Epidermal melanocyte (primary cell): Measurements from ENCODE around the gene FCHO1.
A peak's percentile ranks its signal among the peaks of the same experiment; 100 is the strongest.

ENCODE experiments used
- DNase-seq: peaks from one replicate; pipeline ENCODE4 v3.0.0; 2011; ENCODE audit warnings: low spot score; ENCODE audit not compliant: insufficient read length

FCHO1 gene, protein sequence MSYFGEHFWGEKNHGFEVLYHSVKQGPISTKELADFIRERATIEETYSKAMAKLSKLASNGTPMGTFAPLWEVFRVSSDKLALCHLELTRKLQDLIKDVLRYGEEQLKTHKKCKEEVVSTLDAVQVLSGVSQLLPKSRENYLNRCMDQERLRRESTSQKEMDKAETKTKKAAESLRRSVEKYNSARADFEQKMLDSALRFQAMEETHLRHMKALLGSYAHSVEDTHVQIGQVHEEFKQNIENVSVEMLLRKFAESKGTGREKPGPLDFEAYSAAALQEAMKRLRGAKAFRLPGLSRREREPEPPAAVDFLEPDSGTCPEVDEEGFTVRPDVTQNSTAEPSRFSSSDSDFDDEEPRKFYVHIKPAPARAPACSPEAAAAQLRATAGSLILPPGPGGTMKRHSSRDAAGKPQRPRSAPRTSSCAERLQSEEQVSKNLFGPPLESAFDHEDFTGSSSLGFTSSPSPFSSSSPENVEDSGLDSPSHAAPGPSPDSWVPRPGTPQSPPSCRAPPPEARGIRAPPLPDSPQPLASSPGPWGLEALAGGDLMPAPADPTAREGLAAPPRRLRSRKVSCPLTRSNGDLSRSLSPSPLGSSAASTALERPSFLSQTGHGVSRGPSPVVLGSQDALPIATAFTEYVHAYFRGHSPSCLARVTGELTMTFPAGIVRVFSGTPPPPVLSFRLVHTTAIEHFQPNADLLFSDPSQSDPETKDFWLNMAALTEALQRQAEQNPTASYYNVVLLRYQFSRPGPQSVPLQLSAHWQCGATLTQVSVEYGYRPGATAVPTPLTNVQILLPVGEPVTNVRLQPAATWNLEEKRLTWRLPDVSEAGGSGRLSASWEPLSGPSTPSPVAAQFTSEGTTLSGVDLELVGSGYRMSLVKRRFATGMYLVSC

DNA sequence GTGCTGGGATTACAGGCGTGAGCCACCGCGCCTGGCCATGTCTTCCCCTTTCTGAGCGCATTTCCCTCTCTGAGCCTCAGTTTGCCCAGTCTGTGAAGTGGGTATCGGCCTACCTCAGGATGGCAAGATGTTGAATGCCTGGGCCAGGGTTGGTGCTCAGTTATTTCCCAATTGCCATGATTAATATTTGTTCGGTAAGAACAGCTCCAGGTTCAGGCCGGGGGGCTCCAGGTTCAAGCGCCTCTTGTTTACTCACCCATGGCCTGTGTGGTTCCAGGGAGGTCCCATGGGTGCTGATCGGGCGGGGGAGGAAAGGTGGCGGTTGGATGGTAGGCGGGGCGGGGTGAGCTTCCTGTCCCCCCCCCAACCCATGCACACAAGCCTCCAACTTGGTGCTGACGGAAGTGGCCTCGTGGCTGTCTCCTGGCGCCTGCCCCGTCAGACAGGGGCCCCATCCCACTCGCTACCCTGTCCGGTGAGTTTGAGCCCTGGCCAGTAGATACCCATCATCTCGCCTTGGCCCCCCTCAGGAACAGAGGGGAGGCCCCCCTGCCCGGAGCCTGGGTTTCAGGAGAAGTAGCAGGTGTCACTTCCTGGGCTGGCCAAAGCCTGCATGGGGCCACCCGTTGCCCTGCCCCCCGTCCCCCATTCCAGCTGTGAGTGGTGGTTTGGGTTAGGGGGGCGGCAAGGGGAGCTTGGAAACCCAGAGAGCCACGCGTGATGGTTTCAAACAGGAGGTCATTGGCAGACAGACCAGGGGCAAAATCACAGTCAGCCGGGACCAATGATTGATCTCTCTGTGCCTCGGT, at the start of gene FCHO1:
Gene FCHO1 (plus strand): TSS at position 375 of the 809 bp plus-strand sequence. CDS start 3,688 bp downstream, outside the sequence.
- no peak for DNase-seq

DNA sequence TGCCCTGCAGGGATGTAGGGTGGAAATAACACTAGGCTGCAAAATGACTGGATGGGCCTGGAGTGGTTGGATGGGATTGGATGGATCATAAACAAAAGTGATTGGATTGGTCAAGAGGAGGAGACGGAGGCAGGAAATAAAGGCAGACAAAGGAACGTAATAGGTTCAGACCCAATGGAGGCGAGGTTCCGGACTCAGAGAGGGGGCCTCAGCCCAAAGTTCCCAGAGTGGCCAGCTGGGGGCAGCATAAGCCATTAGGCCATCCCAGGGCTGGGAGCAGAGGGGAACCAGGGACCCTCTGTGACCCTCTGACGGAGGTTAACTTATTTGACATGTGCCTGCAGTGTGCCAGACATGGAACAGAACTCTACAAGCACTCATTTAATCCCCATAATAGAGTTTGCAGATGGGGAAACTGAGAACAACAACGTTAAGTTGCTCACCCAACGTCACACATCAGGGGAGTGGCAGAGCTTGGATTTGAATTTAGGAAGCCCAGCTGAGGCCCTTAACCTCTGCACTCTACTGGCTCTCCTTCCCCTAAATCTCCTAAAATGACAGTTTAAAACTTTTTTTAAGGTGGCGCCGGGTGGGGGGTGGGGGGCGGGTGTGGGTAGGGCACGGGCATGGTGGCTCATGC, 47.3 kb upstream of the FCHO1 start:
- no peak for DNase-seq

DNA sequence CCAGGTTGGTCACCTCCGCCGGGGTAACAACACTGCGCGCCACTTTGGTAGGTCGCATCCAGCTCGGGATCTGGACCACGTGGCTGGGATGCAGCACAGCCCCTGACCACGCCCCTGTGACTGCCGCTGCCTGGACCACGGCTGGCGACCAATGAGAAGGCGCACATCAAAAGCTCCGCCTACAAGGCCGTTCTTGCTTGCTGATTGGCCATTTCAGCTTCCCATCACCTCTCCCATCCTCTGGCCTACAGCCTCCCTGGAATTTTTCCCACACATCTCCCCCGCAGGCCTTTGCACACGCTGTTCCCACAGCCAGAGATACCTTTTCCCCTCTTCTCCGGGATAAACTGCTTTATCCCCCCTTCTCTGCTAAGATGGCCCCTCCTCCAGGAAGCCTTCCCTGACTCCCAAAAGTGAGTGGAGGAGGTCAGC, 44.5 kb upstream of the FCHO1 start:
- no peak for DNase-seq

DNA sequence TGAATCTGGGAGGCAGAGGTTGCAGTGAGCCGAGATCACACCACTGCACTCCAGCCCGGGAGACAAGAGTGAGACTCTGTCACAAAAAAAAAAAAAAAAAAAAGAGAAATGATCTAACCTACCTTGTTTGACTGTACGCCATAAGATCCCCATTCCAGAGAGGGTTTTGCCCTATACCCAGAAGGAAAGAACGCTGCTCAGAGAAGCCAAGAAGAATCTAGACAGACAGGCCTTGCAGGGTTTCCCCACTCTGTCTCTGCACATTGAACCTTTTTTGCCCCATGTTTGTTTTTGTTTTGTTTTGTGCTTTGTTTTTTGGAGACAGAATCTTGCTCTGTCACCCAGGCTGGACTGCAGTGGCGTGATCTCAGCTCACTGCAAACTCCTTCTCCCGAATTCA, 39.4 kb upstream of the FCHO1 start:
- no peak for DNase-seq

DNA sequence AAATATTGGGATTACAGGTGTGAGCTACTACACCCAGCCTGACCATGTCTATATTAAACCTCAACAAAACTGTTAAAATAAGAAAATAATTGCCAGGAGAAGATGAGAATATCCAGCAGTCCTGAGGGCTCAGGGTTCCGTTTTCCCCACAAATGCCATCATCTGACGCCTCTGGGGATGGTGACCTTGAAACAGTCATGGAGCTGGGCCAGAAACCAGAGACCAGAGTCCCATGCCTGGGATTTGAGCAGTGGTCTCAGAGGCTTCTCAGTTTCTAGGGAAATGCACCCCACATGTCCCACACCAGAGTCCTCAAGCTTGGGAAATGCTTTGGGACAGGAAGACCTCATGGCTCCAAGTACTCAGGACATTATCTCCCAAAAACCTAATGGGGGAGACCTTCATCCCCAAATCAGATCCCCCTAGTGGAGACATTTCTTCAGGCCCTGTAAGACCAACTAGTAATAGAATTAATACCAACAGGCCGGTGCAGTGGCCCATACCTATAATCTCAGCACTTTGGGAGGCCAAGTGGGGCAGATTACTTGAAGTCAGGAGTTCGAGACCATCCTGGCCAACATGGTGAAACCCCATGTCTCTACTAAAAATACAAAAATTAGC, 34.9 kb upstream of the FCHO1 start:
- DNase-seq: no peak

DNA sequence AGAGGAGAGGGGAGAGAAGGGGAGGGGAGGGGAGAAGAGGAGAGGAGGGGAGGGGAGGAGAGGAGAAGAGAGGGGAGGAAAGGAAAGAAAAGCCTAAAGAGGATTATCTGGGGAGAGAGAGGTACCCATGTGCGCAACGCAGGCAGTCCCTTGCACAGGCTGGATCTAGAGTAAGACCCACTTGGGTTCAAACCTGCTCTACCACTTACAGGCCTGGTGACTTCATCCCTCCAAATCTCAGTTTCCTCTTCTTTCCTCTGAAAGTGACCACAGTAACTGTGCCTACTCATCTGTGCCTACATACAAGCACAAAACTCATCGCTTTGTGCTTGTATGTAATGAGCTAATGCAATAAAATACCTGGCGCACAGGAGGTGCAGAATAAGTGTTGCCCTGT, 32.7 kb upstream of the FCHO1 start:
- no peak for DNase-seq

DNA sequence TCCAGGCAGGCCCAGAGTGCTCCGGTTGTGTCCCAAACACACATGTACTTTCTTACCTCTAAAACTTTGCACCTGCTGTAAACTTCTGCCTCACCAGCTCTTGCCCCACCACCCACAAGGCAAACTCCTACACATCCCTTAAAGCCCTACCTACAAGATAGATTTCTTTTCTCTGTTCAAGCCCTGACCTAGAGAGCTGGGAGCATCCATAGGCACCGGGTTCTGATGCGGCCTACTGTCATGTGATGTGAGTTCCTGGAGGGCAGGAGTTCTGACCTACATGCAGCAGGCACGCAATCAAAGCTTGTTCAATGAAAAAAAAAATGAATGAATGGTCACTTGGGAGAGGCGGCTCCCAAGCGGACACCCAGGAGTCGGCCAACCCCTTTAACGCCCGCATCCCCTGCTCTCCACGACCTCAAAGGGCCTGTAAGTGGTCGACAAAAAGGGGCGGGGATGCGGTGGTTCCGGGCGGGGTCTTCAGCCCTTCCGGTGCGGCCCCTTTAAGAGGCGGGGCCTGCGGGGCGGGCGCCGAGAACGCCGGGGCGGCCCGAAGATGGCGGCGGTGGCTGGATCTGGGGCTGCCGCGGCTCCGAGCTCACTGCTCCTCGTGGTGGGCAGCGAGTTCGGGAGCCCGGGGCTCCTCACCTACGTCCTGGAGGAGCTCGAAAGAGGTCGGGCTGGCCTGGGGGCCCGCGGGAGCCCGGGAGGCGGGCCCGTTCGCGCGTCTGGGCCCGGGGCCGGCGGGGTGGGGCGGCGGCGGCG, 32.1 kb upstream of the FCHO1 start, which contains the start of gene MAP1S:
Gene MAP1S (plus strand): TSS at position 534 of the 765 bp plus-strand sequence. CDS start 23 bp downstream, at position 557.
- peak; percentile 90 for DNase-seq

DNA sequence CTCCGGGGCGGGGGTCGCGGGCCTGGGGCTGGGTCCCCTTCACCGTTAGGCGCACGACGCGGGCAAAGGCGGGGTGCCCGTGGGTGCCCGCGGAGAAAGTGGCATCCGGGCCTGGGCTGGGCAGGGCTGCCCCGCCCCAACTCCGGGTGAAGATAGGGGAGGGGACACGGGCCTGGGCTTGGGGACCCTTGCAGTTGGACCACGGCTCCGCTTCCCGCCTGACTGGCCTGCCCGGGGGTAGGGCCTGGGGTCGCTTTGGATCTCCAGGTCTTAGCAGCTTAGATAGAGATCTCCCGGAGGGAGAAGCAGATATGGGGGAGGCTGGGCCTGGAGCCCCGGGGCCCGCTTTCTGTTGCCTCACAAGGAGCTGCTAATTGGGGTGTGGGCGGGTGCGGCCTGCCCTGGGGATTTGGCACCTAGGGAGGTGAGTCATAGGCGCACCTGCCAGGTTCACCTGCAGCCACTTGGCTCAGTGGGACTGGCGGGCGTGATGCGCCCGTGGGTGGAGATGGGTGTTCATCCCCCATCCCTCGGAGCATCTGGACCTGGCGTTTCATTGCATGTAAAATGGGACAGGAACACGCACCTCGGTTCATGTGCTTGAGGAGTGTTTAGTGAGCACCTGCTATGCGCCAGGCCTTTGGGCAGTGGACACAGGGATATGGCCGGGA, 31.4 kb upstream of the FCHO1 start:
- peak; percentile 13 for DNase-seq

DNA sequence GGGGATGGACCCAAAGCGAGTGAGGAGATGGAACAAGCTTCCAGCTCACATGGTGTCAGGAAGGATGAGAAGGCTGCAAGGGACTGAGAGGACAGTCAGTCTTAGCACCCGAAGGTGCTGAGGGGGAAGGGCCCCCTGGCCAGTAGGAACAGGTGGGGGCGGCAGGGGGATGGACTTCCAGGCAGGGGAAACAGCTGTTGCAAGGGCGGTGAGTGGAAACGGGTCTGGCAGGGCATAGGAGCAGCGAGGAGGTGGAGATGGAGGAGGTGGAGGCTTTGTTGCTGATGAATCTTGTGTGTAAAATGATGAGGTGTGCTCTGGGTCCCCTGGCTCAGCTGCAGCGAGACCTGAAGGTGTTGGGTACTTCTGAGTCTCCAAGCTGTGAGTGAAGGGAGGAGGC, 30.8 kb upstream of the FCHO1 start:
- DNase-seq: peak; percentile 13

DNA sequence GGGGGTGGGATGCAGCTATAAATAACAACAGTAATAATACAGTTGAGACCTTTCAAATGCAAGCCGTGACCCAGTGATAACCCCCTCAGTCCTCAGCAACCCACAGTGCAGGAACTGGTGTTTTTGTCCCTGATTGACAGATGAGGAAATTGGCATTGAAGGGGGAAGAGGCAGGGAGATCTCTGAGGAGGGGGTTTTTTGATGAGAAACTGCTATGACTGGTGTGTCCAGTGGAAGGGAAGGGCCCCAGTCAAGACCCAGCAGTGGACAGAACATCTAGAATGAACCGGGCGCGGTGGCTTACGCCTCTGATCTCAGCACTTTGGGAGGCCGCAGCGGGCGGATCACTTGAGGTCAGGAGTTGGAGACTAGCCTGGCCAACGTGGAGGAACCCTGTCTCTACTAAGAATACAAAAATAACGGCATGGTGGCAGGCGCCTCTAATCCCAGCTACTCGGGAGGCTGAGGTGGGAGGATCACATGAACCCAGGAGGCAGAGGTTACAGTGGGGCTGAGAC, 30.1 kb upstream of the FCHO1 start:
- peak; percentile 6 for DNase-seq

DNA sequence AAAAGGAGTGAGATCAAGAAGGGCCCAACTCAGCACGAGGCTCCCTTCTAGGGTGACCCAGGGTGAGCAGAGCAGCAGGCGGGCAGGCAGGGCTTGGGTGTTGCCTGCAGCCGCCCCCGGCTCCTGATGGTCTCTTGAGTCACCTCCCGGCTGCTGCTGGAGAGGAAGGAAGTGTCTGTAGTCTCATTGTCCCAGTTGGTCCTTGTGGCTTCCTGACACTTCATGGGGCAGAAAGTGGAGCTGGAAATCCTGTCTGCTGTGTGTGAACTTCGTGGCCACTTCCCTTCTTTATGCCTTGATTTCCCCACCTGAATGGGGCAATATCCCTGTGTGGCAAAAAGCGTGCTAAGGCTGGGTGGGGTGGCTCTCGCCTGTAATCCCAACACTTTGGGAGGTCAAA, 29.5 kb upstream of the FCHO1 start:
- DNase-seq: peak; percentile 17

DNA sequence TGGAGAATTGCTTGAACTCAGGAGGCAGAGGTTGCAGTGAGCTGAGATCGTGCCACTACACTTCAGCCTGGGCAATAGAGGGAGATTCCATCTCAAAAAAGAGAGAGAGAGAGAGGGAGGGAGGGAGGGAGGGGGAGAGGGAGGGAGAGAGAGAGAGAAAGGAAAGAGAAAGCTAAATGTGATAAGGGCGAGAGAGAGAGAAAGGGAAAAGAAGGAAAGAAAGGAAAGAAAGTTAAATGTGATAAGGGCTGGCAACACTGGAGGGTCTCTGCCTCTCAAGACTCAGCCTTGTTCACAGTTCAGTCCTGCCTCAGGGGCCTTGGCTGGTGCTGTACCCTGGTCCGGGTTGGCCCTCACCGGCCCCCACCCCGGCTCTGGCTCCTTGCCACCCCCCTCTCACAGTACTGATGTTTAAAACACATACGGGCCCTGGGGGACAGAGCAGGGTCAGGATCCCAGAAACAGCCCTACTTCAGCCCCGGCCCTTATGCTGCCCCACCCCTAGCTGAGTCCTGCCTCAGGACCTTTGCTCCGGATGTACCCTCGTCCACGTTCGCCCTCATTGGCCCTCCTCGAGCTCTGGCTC, 28.5 kb upstream of the FCHO1 start:
- peak; percentile 14 for DNase-seq

DNA sequence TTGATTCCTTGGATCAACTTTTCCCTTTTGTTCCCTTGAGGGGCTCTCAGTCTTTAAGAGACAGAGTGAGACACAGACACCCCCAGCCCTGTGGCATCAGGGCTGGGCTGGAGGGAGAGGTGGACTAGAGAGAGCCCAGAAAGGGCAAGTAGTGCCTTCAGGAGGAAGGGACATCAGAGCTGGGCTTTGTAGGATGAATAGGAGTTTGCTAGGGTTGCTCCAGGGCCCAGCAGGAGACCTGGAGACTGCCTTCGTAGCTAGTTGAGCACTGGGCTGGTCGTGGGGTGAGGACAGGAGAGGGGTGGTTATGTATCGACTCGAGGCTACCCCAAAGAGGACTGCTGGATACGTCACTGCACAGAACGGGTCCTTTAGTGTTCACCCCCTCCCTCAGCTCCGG, 26.6 kb upstream of the FCHO1 start:
- DNase-seq: no peak

DNA sequence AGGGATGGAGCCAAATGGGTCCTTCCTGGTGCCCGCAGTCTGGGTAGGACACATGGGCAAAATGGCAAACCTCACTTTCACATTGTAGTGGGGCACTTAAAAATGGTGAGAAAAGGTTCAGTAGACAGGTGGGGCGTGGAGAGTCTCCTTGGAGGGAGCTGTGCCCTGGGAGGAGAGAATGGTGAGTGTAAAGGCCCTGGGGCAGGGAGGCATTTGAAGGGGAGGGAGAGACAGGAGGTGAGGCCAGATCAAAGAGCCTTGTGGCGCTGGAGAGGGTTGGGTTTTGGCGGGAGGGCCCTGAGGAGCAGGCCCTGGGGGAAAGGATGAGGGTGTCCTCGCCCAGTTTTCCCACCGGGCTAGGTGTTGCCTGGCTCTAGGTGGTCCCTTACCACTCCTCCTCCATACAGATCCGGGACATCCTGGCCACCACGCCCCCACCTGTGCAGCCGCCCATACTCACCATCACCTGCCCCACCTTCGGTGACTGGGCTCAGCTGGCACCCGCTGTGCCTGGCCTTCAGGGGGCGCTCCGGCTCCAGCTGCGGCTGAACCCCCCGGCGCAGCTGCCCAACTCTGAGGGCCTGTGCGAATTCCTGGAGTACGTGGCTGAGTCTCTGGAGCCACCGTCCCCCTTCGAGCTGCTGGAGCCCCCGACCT, 25.7 kb upstream of the FCHO1 start:
- DNase-seq: no peak

DNA sequence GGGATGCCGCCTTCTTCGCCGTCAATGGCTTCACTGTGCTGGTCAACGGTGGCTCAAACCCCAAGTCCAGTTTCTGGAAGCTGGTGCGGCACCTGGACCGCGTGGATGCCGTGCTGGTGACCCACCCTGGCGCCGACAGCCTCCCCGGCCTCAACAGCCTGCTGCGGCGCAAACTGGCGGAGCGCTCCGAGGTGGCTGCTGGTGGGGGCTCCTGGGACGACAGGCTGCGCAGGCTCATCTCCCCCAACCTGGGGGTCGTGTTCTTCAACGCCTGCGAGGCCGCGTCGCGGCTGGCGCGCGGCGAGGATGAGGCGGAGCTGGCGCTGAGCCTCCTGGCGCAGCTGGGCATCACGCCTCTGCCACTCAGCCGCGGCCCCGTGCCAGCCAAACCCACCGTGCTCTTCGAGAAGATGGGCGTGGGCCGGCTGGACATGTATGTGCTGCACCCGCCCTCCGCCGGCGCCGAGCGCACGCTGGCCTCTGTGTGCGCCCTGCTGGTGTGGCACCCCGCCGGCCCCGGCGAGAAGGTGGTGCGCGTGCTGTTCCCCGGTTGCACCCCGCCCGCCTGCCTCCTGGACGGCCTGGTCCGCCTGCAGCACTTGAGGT, 25.0 kb upstream of the FCHO1 start:
- no peak for DNase-seq

DNA sequence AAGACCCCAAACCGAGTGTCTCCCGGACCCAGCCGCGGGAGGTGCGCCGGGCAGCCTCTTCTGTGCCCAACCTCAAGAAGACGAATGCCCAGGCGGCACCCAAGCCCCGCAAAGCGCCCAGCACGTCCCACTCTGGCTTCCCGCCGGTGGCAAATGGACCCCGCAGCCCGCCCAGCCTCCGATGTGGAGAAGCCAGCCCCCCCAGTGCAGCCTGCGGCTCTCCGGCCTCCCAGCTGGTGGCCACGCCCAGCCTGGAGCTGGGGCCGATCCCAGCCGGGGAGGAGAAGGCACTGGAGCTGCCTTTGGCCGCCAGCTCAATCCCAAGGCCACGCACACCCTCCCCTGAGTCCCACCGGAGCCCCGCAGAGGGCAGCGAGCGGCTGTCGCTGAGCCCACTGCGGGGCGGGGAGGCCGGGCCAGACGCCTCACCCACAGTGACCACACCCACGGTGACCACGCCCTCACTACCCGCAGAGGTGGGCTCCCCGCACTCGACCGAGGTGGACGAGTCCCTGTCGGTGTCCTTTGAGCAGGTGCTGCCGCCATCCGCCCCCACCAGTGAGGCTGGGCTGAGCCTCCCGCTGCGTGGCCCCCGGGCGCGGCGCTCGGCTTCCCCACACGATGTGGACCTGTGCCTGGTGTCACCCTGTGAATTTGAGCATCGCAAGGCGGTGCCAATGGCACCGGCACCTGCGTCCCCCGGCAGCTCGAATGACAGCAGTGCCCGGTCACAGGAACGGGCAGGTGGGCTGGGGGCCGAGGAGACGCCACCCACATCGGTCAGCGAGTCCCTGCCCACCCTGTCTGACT, 24.1 kb upstream of the FCHO1 start:
- no peak for DNase-seq

DNA sequence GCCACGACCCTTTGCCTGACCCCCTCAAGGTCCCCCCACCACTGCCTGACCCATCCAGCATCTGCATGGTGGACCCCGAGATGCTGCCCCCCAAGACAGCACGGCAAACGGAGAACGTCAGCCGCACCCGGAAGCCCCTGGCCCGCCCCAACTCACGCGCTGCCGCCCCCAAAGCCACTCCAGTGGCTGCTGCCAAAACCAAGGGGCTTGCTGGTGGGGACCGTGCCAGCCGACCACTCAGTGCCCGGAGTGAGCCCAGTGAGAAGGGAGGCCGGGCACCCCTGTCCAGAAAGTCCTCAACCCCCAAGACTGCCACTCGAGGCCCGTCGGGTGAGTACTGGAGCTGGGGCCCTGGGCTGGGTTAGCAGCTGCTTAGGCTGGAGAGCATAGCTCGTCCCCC, 23.4 kb upstream of the FCHO1 start:
- DNase-seq: no peak
